ENCODE data around the gene PDGFRA.

Gene PDGFRA

GRCh38 chr4:54229631-54230483 is 764 bp downstream of the PDGFRA start:
- no peak for DNase-seq (ENCODE audit: extremely low spot score)
- TF ChIP-seq ARNT (IDR thresholded peaks at IDR 0.05): no peak
- no peak for TF ChIP-seq NFRKB (IDR thresholded peaks at IDR 0.05)
- TF ChIP-seq FOXM1 (IDR thresholded peaks at IDR 0.05; ENCODE audit: borderline replicate concordance): no peak
- TF ChIP-seq BHLHE40 (IDR thresholded peaks at IDR 0.05; ENCODE audit: borderline replicate concordance): no peak
- no peak for TF ChIP-seq TARDBP (IDR thresholded peaks at IDR 0.05)
- TF ChIP-seq FOXK2 (IDR thresholded peaks at IDR 0.05): no peak
- no peak for TF ChIP-seq FOXA1 (IDR thresholded peaks at IDR 0.05)
- no peak for TF ChIP-seq SP1 (IDR thresholded peaks at IDR 0.05)
- TF ChIP-seq, protein P1, sequence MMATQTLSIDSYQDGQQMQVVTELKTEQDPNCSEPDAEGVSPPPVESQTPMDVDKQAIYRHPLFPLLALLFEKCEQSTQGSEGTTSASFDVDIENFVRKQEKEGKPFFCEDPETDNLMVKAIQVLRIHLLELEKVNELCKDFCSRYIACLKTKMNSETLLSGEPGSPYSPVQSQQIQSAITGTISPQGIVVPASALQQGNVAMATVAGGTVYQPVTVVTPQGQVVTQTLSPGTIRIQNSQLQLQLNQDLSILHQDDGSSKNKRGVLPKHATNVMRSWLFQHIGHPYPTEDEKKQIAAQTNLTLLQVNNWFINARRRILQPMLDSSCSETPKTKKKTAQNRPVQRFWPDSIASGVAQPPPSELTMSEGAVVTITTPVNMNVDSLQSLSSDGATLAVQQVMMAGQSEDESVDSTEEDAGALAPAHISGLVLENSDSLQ (IDR thresholded peaks at IDR 0.05): no peak
- TF ChIP-seq LEF1 (IDR thresholded peaks at IDR 0.05; ENCODE audit: borderline replicate concordance): no peak
- no peak for TF ChIP-seq ELF4 (IDR thresholded peaks at IDR 0.05)
- no peak for TF ChIP-seq CTBP1 (IDR thresholded peaks at IDR 0.05; ENCODE audit: borderline replicate concordance)
- TF ChIP-seq SUZ12 (IDR thresholded peaks at IDR 0.05): no peak
- TF ChIP-seq HDGF (IDR thresholded peaks at IDR 0.05; ENCODE audit: borderline replicate concordance): no peak
- no peak for TF ChIP-seq ZNF384 (IDR thresholded peaks at IDR 0.05)
- TF ChIP-seq L3MBTL2 (conservative IDR thresholded peaks at IDR 0.05): no peak
- POLR2A ChIA-PET: no interaction called here
- CTCF ChIA-PET: interaction anchor here (0.6 to 0.7 kb wide), 2 partner anchors 310 to 995 kb away, joined by 3 read pairs; no protein-coding TSS in a partner anchor

GRCh38 chr4:54230484-54231418 is 1.7 kb downstream of the PDGFRA start:
- no peak for TF ChIP-seq HDGF (IDR thresholded peaks at IDR 0.05; ENCODE audit: borderline replicate concordance)
- TF ChIP-seq L3MBTL2 (conservative IDR thresholded peaks at IDR 0.05): no peak
- no peak for TF ChIP-seq FOXA1 (IDR thresholded peaks at IDR 0.05)
- TF ChIP-seq TARDBP (IDR thresholded peaks at IDR 0.05): no peak
- TF ChIP-seq ZNF384 (IDR thresholded peaks at IDR 0.05): no peak
- TF ChIP-seq, protein P1 (IDR thresholded peaks at IDR 0.05): no peak
- TF ChIP-seq LEF1 (IDR thresholded peaks at IDR 0.05; ENCODE audit: borderline replicate concordance): no peak
- TF ChIP-seq FOXK2 (IDR thresholded peaks at IDR 0.05): no peak
- TF ChIP-seq FOXM1 (IDR thresholded peaks at IDR 0.05; ENCODE audit: borderline replicate concordance): no peak
- TF ChIP-seq SP1 (IDR thresholded peaks at IDR 0.05): no peak
- TF ChIP-seq ELF4 (IDR thresholded peaks at IDR 0.05): no peak
- no peak for TF ChIP-seq SUZ12 (IDR thresholded peaks at IDR 0.05)
- TF ChIP-seq CTBP1 (IDR thresholded peaks at IDR 0.05; ENCODE audit: borderline replicate concordance): no peak
- TF ChIP-seq BHLHE40 (IDR thresholded peaks at IDR 0.05; ENCODE audit: borderline replicate concordance): no peak
- TF ChIP-seq NFRKB (IDR thresholded peaks at IDR 0.05): no peak
- TF ChIP-seq ARNT (IDR thresholded peaks at IDR 0.05): no peak
- ChIA-PET POLR2A (no interaction called here), CTCF (no interaction called here)
- no peak for DNase-seq (ENCODE audit: extremely low spot score)

GRCh38 chr4:54231419-54231767 is 2.3 kb downstream of the PDGFRA start:
- POLR2A ChIA-PET: no interaction called here
- no peak for DNase-seq (ENCODE audit: extremely low spot score)
- CTCF ChIA-PET: interaction anchor here (1.3 kb wide), 1 partner anchor 326 kb away, joined by 3 read pairs; no protein-coding TSS in a partner anchor
- no peak for TF ChIP-seq SUZ12 (IDR thresholded peaks at IDR 0.05)
- no peak for TF ChIP-seq L3MBTL2 (conservative IDR thresholded peaks at IDR 0.05)
- no peak for TF ChIP-seq ZNF384 (IDR thresholded peaks at IDR 0.05)
- TF ChIP-seq LEF1 (IDR thresholded peaks at IDR 0.05; ENCODE audit: borderline replicate concordance): no peak
- TF ChIP-seq TARDBP (IDR thresholded peaks at IDR 0.05): no peak
- TF ChIP-seq CTBP1 (IDR thresholded peaks at IDR 0.05; ENCODE audit: borderline replicate concordance): no peak
- TF ChIP-seq BHLHE40 (IDR thresholded peaks at IDR 0.05; ENCODE audit: borderline replicate concordance): no peak
- TF ChIP-seq SP1 (IDR thresholded peaks at IDR 0.05): no peak
- TF ChIP-seq, protein P1 (IDR thresholded peaks at IDR 0.05): no peak
- no peak for TF ChIP-seq FOXM1 (IDR thresholded peaks at IDR 0.05; ENCODE audit: borderline replicate concordance)
- no peak for TF ChIP-seq FOXA1 (IDR thresholded peaks at IDR 0.05)
- TF ChIP-seq NFRKB (IDR thresholded peaks at IDR 0.05): no peak

DNA sequence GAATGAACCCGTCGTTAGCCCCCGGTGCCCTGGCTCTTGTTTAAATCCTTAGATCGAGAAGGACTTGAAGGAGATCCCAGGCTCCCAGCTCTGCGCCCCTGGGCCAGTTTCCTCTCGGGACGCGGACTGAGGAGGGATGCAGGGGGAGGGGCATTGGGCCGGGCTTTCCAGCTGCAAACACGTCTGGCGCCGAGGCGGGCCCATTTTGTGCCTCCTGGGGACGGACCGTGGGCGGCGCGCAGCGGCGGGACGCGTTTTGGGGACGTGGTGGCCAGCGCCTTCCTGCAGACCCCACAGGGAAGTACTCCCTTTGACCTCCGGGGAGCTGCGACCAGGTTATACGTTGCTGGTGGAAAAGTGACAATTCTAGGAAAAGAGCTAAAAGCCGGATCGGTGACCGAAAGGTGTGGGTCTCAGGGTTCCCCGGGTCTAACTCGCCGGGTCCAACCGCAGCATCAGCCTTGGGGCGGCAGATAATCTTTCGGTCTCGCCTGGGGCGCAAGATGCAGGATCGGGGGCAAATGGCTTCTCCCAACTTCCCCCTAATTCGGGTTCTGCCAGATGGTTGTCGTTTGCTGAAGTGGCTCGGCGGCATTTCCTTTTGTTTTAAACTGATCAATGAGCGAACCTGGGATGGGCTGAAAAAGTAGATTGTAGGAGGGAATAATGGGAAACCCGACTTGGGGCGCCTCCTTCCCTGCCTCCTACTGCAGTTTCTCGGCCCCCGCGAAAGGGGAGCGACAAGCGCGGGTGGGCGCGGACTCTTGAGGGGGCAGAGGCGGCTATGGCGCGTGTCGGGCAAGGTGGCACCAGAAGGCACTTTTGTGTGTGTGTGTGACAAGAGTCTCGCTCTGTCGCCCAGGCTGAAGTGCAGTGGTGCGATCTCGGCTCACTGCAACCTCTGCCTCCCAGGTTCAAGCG is 2.9 kb downstream of the PDGFRA start:
- TF ChIP-seq NFRKB (IDR thresholded peaks at IDR 0.05): no peak
- TF ChIP-seq, protein P1 (IDR thresholded peaks at IDR 0.05): no peak
- no peak for TF ChIP-seq SUZ12 (IDR thresholded peaks at IDR 0.05)
- no peak for TF ChIP-seq FOXK2 (IDR thresholded peaks at IDR 0.05)
- TF ChIP-seq FOXA1 (IDR thresholded peaks at IDR 0.05): no peak
- TF ChIP-seq L3MBTL2 (conservative IDR thresholded peaks at IDR 0.05): no peak
- TF ChIP-seq ARNT (IDR thresholded peaks at IDR 0.05): no peak
- no peak for TF ChIP-seq CTBP1 (IDR thresholded peaks at IDR 0.05; ENCODE audit: borderline replicate concordance)
- TF ChIP-seq HDGF (IDR thresholded peaks at IDR 0.05; ENCODE audit: borderline replicate concordance): no peak
- TF ChIP-seq SP1 (IDR thresholded peaks at IDR 0.05): no peak
- no peak for TF ChIP-seq BHLHE40 (IDR thresholded peaks at IDR 0.05; ENCODE audit: borderline replicate concordance)
- TF ChIP-seq TARDBP (IDR thresholded peaks at IDR 0.05): no peak
- TF ChIP-seq FOXM1 (IDR thresholded peaks at IDR 0.05; ENCODE audit: borderline replicate concordance): no peak
- no peak for TF ChIP-seq LEF1 (IDR thresholded peaks at IDR 0.05; ENCODE audit: borderline replicate concordance)
- TF ChIP-seq ELF4 (IDR thresholded peaks at IDR 0.05): no peak
- DNase-seq (ENCODE audit: extremely low spot score): no peak
- CTCF ChIA-PET: interaction anchor here (0.6 to 2.8 kb wide), 16 partner anchors 12 to 1252 kb away, joined by 3 to 19 read pairs (median 3); no protein-coding TSS in a partner anchor
- POLR2A ChIA-PET: no interaction called here
